Spinal cord (tissue), 10 donors: Measurements from ENCODE around the gene LMX1A. TPM values are rescaled to one million over a fixed set of nuclear protein-coding genes. Genes with fewer than 3 reads are reported as not detected.
A peak's percentile ranks its signal among the peaks of the same experiment; 100 is the strongest.

Source experiments
- DNase-seq, 6 donors: peaks; one replicate each; pipeline versions ENCODE4 v3.0.0 to v3.0.0-alpha.2; 2013 to 2015; ENCODE audit warnings: low spot score in 6 of 6, low read depth in 4 of 6
- H3K27ac ChIP-seq: one replicate; pipeline ENCODE4 v1.5.1; 2013; ENCODE audit warnings: low read depth, low read length, control low read depth
- H3K27me3 ChIP-seq: one replicate; pipeline ENCODE4 v1.6.1; 2013; ENCODE audit warnings: low read length; ENCODE audit not compliant: control insufficient read depth, insufficient read depth
- H3K36me3 ChIP-seq: one replicate; pipeline ENCODE4 v1.6.1; 2013; ENCODE audit warnings: low read length; ENCODE audit not compliant: control insufficient read depth, insufficient read depth
- H3K4me1 ChIP-seq: one replicate; pipeline ENCODE4 v1.6.1; 2013; ENCODE audit warnings: low read length; ENCODE audit not compliant: control insufficient read depth, insufficient read depth
- H3K4me3 ChIP-seq: one replicate; pipeline ENCODE4 v1.5.1; 2013; ENCODE audit warnings: low read depth, low read length, control low read depth
- H3K9me3 ChIP-seq: one replicate; pipeline ENCODE4 v1.6.1; 2013; ENCODE audit warnings: low read length; ENCODE audit not compliant: control insufficient read depth, insufficient read depth
- WGBS: methylation state at CpG from one replicate; pipeline ENCODE4 v1.1.5; 2013; ENCODE audit warnings: missing lambda C conversion rate; ENCODE audit not compliant: insufficient coverage; 5-methylcytosine and 5-hydroxymethylcytosine counted together
- long read RNA-seq, 4 donors: transcript quantifications; one replicate each; lab custom pipeline, GENCODE V29; 2026
- polyA plus RNA-seq, 2 donors: library from polyadenylated mRNA; unstranded; fragments of 120-200 nt; gene quantifications; one replicate each; pipeline ENCODE4 v1.2.1, GENCODE V29; 2013; ENCODE audit not compliant: insufficient read length in 2 of 2
- total RNA-seq, 2 donors: library from RNA; depleted of rRNA in 1 of 2; stranded (reverse); fragments of 120-200 nt in 1 of 2; fragments of >200 nt in 1 of 2; gene quantifications; one replicate each; pipeline versions ENCODE4 v1.2.3 to v1.2.4, GENCODE V29; 2013 to 2014
- donor health status: healthy.

The LMX1A gene
- total RNA-seq (1 to 10 TPM in 1 of 2 donors, under 1 TPM in 1; 0.40 to 4.4 TPM), polyA plus RNA-seq (under 1 TPM; 0.40 to 0.99 TPM)
- long read RNA-seq, donor 1 = 0 reads
- long read RNA-seq, donor 2, partial matches to known transcripts = 0 of 1 reads
- long read RNA-seq, donor 2, other reads (novel, unspliced or antisense) = 0 of 1 reads
- long read RNA-seq, donor 3 = 0 reads
- long read RNA-seq, donor 4 = 0 reads

GRCh38 chr1:165355977-165356811 lies at the start of gene LMX1A:
Gene LMX1A, minus strand, starts transcription at chr1:165356715. Its CDS starts 1,156 bp downstream, at chr1:165355559.
- no peaks in the 10 kb centered on the region for H3K9me3 ChIP-seq
- WGBS = under 1% methylated on average over 87 of the region's 88 CpGs
- H3K36me3 ChIP-seq = no peaks in the 10 kb centered on the region
- peak within 1 kb of the TSS; percentile 12 for H3K4me3 ChIP-seq
- peak in 2 of 6 donors; percentile 23 to 49 for DNase-seq
- H3K4me1 ChIP-seq = peaks cover 46% of the 10 kb centered on the region
- no peak within 1 kb of the TSS for H3K27ac ChIP-seq
- H3K27me3 ChIP-seq = peaks cover 88% of the 10 kb centered on the region

GRCh38 chr1:165403835-165404482 lies 47.4 kb upstream of the LMX1A start:
- Histone ChIP-seq H3K27me3 (no peaks in the 10 kb centered on the region), H3K27ac (no peak overlapping the region), H3K4me3 (no peak overlapping the region), H3K9me3 (no peaks in the 10 kb centered on the region), H3K4me1 (peaks cover 4% of the 10 kb centered on the region), H3K36me3 (no peaks in the 10 kb centered on the region)
- DNase-seq = peak in 3 of 6 donors; percentile 33 to 71 (median 48)
- 7% methylated on average over 1 of the region's 3 CpGs for WGBS

- H3K9me3 ChIP-seq = no peaks in the 10 kb centered on the region
- no peaks in the 10 kb centered on the region for H3K36me3 ChIP-seq
- no peak overlapping the region for H3K4me3 ChIP-seq
- no peak for DNase-seq
- WGBS = 95% methylated on average over 4 of the region's 4 CpGs
- peaks cover 4% of the 10 kb centered on the region for H3K4me1 ChIP-seq
- no peaks in the 10 kb centered on the region for H3K27me3 ChIP-seq
- H3K27ac ChIP-seq = no peak overlapping the region
These were observed 46.1 kb upstream of the LMX1A start for GRCh38 chr1:165402517-165403111.

DNA sequence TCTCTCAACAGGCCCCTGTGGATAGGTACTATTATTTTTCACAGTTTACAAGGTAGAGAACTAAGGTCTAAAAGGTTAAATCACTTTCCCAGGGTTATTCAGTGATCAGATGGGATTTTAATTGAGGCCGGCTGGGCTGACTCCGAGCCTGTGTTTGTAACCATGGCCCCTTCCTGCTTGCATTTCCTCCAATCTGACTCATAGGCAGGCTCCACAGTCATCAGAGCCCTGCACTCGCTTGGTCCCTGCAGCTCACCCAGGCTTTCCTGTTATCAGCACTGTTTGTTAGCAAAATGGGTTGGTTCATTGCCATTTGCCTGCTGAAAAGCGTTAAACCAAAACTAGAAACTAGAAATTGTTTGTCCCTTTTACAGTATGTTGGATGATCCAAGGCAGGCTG lies 41.4 kb upstream of the LMX1A start:
- H3K4me1 ChIP-seq = peaks cover 4% of the 10 kb centered on the region
- no peaks in the 10 kb centered on the region for H3K36me3 ChIP-seq
- no peaks in the 10 kb centered on the region for H3K27me3 ChIP-seq
- no peaks in the 10 kb centered on the region for H3K9me3 ChIP-seq
- DNase-seq = no peak
- no peak overlapping the region for H3K4me3 ChIP-seq
- WGBS = 53% methylated on average over 2 of the region's 4 CpGs
- no peak overlapping the region for H3K27ac ChIP-seq

DNA sequence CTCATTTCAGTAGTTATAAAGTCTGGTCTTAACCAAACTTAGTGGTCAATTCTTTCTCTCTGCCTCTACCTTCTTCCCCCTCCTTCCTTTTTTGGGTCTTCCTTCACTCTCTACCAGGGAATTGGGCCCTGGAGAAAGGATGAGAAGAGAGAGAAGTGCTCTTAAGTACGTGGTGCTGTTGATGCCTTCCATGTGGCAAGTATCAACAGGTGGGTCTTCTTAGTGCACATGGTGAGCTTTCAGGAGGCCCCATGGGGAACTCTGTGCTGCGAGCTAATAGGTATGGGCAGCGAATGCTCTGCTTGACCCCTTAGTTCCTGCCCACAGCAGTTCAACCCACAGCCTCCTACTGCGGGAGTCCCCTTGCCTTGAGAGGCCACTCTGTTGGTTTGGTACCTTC lies 39.4 kb upstream of the LMX1A start:
- Histone ChIP-seq H3K9me3 (no peaks in the 10 kb centered on the region), H3K27ac (no peak overlapping the region), H3K36me3 (no peaks in the 10 kb centered on the region), H3K4me3 (no peak overlapping the region), H3K4me1 (peaks cover 7% of the 10 kb centered on the region), H3K27me3 (no peaks in the 10 kb centered on the region)
- 93% methylated on average over 3 of the region's 4 CpGs for WGBS
- DNase-seq = no peak

- DNase-seq = no peak
- Histone ChIP-seq H3K27me3 (no peaks in the 10 kb centered on the region), H3K36me3 (no peaks in the 10 kb centered on the region)
These were observed 39.0 kb upstream of the LMX1A start for GRCh38 chr1:165395478-165395877.

DNA sequence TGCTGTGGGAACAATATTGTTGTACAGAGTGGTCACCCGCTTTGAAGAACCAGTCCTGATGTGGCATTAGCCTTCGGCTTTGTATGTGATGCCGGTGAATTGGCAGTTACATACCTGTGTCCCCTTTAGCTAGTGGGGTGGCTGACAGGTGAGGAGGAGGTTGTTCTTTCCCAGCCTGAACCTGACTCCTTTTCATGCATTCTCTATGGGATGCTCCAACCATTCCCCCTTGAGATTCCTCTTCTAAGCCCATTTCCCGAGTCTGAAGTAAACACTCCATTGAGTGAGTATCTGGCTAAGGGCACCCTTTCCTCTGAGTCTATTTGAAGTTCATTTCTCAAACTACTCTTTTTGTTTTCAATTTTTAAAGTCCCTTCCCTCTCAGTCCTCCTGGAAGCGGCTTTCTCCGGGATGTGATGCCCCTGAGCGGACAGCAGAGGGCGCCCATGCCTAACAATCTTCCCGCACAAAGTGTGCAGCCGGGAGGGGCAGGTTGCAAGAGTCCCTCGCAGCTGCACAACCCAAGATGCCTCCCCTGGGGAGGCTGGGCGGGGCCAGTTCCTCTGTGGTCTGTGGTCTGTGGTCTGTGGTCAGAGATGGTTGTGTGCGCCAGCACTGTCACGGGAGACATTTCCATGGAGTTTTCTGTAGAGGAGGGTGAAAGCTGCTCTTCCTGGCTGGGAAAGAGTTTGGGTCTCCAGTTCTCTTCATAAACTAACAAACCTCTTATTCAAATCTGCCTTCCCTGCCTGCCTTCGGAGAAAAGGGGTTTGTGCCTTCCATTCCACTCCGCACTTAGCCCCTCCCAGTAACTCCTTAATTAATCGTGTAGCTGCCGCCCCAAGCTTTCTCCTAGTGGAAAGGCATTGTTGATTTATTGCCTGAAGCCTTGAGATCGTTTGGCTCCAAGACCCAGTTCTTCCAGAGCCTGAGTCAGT lies 36.4 kb upstream of the LMX1A start:
- no peaks in the 10 kb centered on the region for H3K36me3 ChIP-seq
- H3K27me3 ChIP-seq = peaks cover 5% of the 10 kb centered on the region
- peaks cover 7% of the 10 kb centered on the region for H3K4me1 ChIP-seq
- peak; percentile 62 to 91 (median 72) for DNase-seq
- H3K27ac ChIP-seq = no peak overlapping the region
- peak overlapping the region; percentile 13 for H3K4me3 ChIP-seq
- WGBS = 17% methylated on average over 11 of the region's 19 CpGs
- no peaks in the 10 kb centered on the region for H3K9me3 ChIP-seq

More at GRCh38 chr1:165395478-165395877, 39.0 kb upstream of the LMX1A start:
- peaks cover 7% of the 10 kb centered on the region for H3K4me1 ChIP-seq
- no peak overlapping the region for H3K4me3 ChIP-seq
- H3K27ac ChIP-seq = no peak overlapping the region
- H3K9me3 ChIP-seq = no peaks in the 10 kb centered on the region

- Histone ChIP-seq H3K4me1 (peaks cover 7% of the 10 kb centered on the region), H3K27ac (no peak overlapping the region), H3K4me3 (no peak overlapping the region), H3K9me3 (no peaks in the 10 kb centered on the region), H3K36me3 (no peaks in the 10 kb centered on the region), H3K27me3 (peaks cover 5% of the 10 kb centered on the region)
- WGBS = 100% methylated on average over 1 of the region's 2 CpGs
- no peak for DNase-seq
These were observed 33.1 kb upstream of the LMX1A start for GRCh38 chr1:165389609-165390008.

GRCh38 chr1:165387961-165388360 lies 31.4 kb upstream of the LMX1A start:
- no peaks in the 10 kb centered on the region for H3K9me3 ChIP-seq
- no peaks in the 10 kb centered on the region for H3K36me3 ChIP-seq
- no peak for DNase-seq
- H3K4me3 ChIP-seq = no peak overlapping the region
- no peak overlapping the region for H3K27ac ChIP-seq
- peaks cover 5% of the 10 kb centered on the region for H3K27me3 ChIP-seq
- peaks cover 12% of the 10 kb centered on the region for H3K4me1 ChIP-seq
- no CpG with 5 or more reads among the region's 2 CpGs for WGBS
